GM23338 (cell line): ENCODE results near the gene NDE1. TPM values are rescaled to one million over a fixed set of nuclear protein-coding genes. Genes with fewer than 3 reads are reported as not detected.

Experiments used
- ATAC-seq: fragments of 200-7000 bp; cut with Tn5 transposase; 3 replicates; pipeline ENCODE4 v1.9.1; 2020
- DNase-seq: peaks from one replicate; pipeline ENCODE4 v3.0.0-alpha.2; 2015; ENCODE audit warnings: low spot score
- H2AFZ ChIP-seq: fragments of 200-600 bp; sonication (generic); 2 replicates; pipeline ENCODE4 v1.8.0; 2016; ENCODE audit warnings: antibody characterized with exemption, mild to moderate bottlenecking, moderate library complexity
- H3F3A ChIP-seq: fragments of 200-600 bp; sonication (generic); replicated peaks from 2 replicates; pipeline ENCODE4 v1.8.0; 2017; ENCODE audit warnings: antibody characterized with exemption, mixed run types, low read depth
- H3K27ac ChIP-seq: fragments of 200-600 bp; sonication (generic); 2 replicates; pipeline ENCODE4 v1.6.1; 2016; ENCODE audit warnings: low read depth
- H3K27me3 ChIP-seq: fragments of 200-600 bp; sonication (generic); 2 replicates; pipeline ENCODE4 v1.8.0; 2016; ENCODE audit warnings: mild to moderate bottlenecking, mixed run types, moderate library complexity; ENCODE audit not compliant: insufficient read depth
- H3K36me3 ChIP-seq: fragments of 200-600 bp; sonication (generic); 2 replicates; pipeline ENCODE4 v1.8.0; 2016; ENCODE audit warnings: mild to moderate bottlenecking; ENCODE audit not compliant: insufficient read depth
- H3K4me1 ChIP-seq: fragments of 200-600 bp; sonication (generic); 2 replicates; pipeline ENCODE4 v1.8.0; 2016; ENCODE audit warnings: mild to moderate bottlenecking, moderate library complexity; ENCODE audit not compliant: insufficient read depth
- H3K4me2 ChIP-seq: fragments of 200-600 bp; sonication (generic); 2 replicates; pipeline ENCODE4 v1.7.1; 2017; ENCODE audit warnings: mixed run types
- H3K4me3 ChIP-seq: fragments of 200-600 bp; sonication (generic); 2 replicates; pipeline ENCODE4 v1.6.1; 2016; ENCODE audit warnings: mixed run types
- H3K79me2 ChIP-seq: fragments of 200-600 bp; sonication (generic); replicated peaks from 2 replicates; pipeline ENCODE4 v1.8.0; 2017; ENCODE audit warnings: mild to moderate bottlenecking; ENCODE audit not compliant: insufficient read depth
- H3K9me2 ChIP-seq: fragments of 200-600 bp; sonication (generic); 2 replicates; pipeline ENCODE4 v1.8.0; 2017; ENCODE audit not compliant: insufficient read depth
- H4K20me1 ChIP-seq: fragments of 200-600 bp; sonication (generic); replicated peaks from 2 replicates; pipeline ENCODE4 v1.8.0; 2017; ENCODE audit warnings: mild to moderate bottlenecking; ENCODE audit not compliant: insufficient read depth
- H3K27ac Mint-ChIP-seq: 2 replicates; pipeline ENCODE4 v1.8.0; 2020; ENCODE audit warnings: inconsistent platforms, mild to moderate bottlenecking, moderate library complexity, mixed read lengths
- H3K27me3 Mint-ChIP-seq: 3 replicates; pipeline ENCODE4 v1.8.0; 2022; ENCODE audit warnings: low read depth, mild to moderate bottlenecking, moderate library complexity, mixed read lengths, inconsistent platforms; ENCODE audit not compliant: insufficient read depth, poor library complexity
- H3K36me3 Mint-ChIP-seq: 3 replicates; pipeline ENCODE4 v1.8.0; 2021; ENCODE audit warnings: low read depth, mild to moderate bottlenecking, inconsistent platforms, moderate library complexity, mixed read lengths
- H3K4me1 Mint-ChIP-seq: 3 replicates; pipeline ENCODE4 v1.8.0; 2020; ENCODE audit warnings: mild to moderate bottlenecking, inconsistent platforms, mixed read lengths
- H3K4me3 Mint-ChIP-seq: 3 replicates; pipeline ENCODE4 v1.8.0; 2021; ENCODE audit warnings: moderate library complexity, mild to moderate bottlenecking, inconsistent platforms, mixed read lengths
- H3K9me3 Mint-ChIP-seq: 3 replicates; pipeline ENCODE4 v1.8.0; 2020; ENCODE audit warnings: moderate library complexity, mild to moderate bottlenecking, inconsistent platforms, mixed read lengths
- CREB1 ChIP-seq: fragments of 250-450 bp; sonication (Bioruptor Pico); IDR thresholded peaks from 2 replicates; pipeline ENCODE4 v1.5.0; 2020; ENCODE audit warnings: low read depth, mild to moderate bottlenecking, moderate library complexity
- CTCF ChIP-seq, 2 experiments: fragments of 200-600 bp in 1 of 2; sonication (generic) in 1 of 2; conservative IDR thresholded peaks; 2 replicates each; pipeline versions ENCODE4 v1.5.1 to v1.6.1; 2016 to 2017; ENCODE audit warnings: antibody characterized with exemption in 2 of 2, low read depth in 2 of 2, mild to moderate bottlenecking in 2 of 2, moderate library complexity in 1 of 2
- ETS1 ChIP-seq: IDR thresholded peaks from 2 replicates; pipeline ENCODE4 v1.6.1; 2016; ENCODE audit warnings: antibody characterized with exemption
- EZH2 ChIP-seq: fragments of 200-600 bp; sonication (generic); IDR thresholded peaks from one replicate; pipeline ENCODE4 v1.8.0; 2017; ENCODE audit warnings: antibody characterized with exemption, mild to moderate bottlenecking, low read depth; ENCODE audit not compliant: unreplicated experiment
- EZH2phosphoT487 ChIP-seq: fragments of 200-600 bp; sonication (generic); IDR thresholded peaks from one replicate; pipeline ENCODE4 v1.8.1; 2018; ENCODE audit warnings: antibody characterized with exemption; ENCODE audit not compliant: unreplicated experiment
- JUNB ChIP-seq: IDR thresholded peaks from one replicate; pipeline ENCODE4 v1.6.1; 2016; ENCODE audit warnings: antibody characterized with exemption; ENCODE audit not compliant: unreplicated experiment
- NANOG ChIP-seq: IDR thresholded peaks from 2 replicates; pipeline ENCODE4 v1.6.1; 2016; ENCODE audit warnings: antibody characterized with exemption, borderline replicate concordance
- POLR2AphosphoS5 ChIP-seq: IDR thresholded peaks from 2 replicates; pipeline ENCODE4 v1.6.1; 2016; ENCODE audit warnings: antibody characterized with exemption, low read depth
- REST ChIP-seq: IDR thresholded peaks from one replicate; pipeline ENCODE4 v1.6.1; 2018; ENCODE audit warnings: antibody characterized with exemption; ENCODE audit not compliant: unreplicated experiment
- STAT1 ChIP-seq: IDR thresholded peaks from one replicate; pipeline ENCODE4 v1.6.1; 2016; ENCODE audit warnings: antibody characterized with exemption; ENCODE audit not compliant: unreplicated experiment
- ZNF114 ChIP-seq: fragments of 250-450 bp; sonication (Bioruptor Pico); IDR thresholded peaks from 2 replicates; pipeline ENCODE4 v1.5.0; 2020; ENCODE audit warnings: mild to moderate bottlenecking, moderate library complexity
- ZNF331 ChIP-seq: fragments of 250-450 bp; sonication (Bioruptor Pico); IDR thresholded peaks from 2 replicates; pipeline ENCODE4 v1.5.0; 2020; ENCODE audit warnings: low read depth, mild to moderate bottlenecking, moderate library complexity
- polyA plus RNA-seq: library from polyadenylated mRNA; unstranded; fragments of >200 nt; fragmentation: Nextera tagmentation; extraction: Ambion mirVana; gene quantifications from 2 replicates; pipeline ENCODE4 v1.2.1, GENCODE V29; 2016
- total RNA-seq: library from RNA; depleted of rRNA; stranded (reverse); fragments of >200 nt; shearing (Covaris generic); gene quantifications from 2 replicates; pipeline ENCODE4 v1.2.3, GENCODE V29; 2014
- TF ChIP-seq, protein P1 (sequence below): fragments of 250-450 bp; sonication (Bioruptor Pico); IDR thresholded peaks from 2 replicates; pipeline ENCODE4 v1.5.0; 2020; ENCODE audit warnings: mild to moderate bottlenecking, moderate library complexity

Gene NDE1
- total and polyA plus RNA-seq, 2 experiments from 2014 or later: 13.0 to 22.9 TPM

DNA sequence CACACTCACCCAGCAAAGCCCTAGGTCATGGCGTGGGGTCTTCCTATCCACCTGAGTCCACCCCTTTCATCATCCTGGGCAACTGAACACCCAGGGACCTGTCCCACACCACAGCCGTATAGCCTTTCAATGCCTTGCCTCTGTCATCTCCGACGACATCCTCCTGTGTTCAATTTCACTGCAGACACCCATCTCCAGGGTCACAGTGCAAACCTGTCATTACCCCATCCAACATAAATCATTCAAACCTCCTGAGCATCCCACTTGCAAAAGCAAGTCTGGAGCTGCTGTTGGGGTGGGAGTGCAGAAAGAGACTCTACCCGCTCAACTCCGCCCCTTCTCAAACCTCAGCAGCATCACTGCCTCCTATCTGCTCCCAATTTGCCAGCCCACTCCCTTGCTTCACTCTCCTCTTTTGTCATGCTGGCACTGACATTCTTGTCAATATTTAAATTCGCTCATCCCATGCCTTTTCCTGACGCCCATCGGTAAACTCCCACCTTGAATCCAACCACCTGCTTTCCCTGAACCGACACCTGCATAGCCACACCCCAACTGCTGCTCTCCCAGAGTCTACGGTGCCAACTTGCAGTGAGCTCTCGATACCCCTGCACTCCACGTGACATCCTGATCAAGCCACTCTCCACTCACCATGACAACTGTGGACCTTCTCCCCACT is 44.1 kb upstream of the NDE1 start:
- Mint-ChIP-seq H3K27me3 (peaks cover 10% of the 10 kb centered on the region), H3K27ac (peak overlapping the region; percentile 28; the same call in 1 of the 2 replicates), H3K36me3 (peaks cover 44% of the 10 kb centered on the region), H3K4me3 (no peak overlapping the region), H3K9me3 (no peaks in the 10 kb centered on the region), H3K4me1 (peaks cover 13% of the 10 kb centered on the region)
- Histone ChIP-seq H3K36me3 (peaks cover 24% of the 10 kb centered on the region), H3F3A (no peaks in the 10 kb centered on the region), H3K4me3 (no peak overlapping the region), H3K4me2 (no peak overlapping the region), H2AFZ (no peak overlapping the region), H3K9me2 (no peaks in the 10 kb centered on the region), H4K20me1 (peaks cover 14% of the 10 kb centered on the region), H3K27ac (no peak overlapping the region), H3K27me3 (no peaks in the 10 kb centered on the region), H3K79me2 (no peaks in the 10 kb centered on the region), H3K4me1 (no peaks in the 10 kb centered on the region)
- ATAC-seq: no peak
- peak; percentile 36 for DNase-seq
- TF ChIP-seq EZH2phosphoT487: no peak
- TF ChIP-seq POLR2AphosphoS5: no peak
- TF ChIP-seq CREB1 (CRISPR knock-in tag): no peak
- TF ChIP-seq, protein P1, sequence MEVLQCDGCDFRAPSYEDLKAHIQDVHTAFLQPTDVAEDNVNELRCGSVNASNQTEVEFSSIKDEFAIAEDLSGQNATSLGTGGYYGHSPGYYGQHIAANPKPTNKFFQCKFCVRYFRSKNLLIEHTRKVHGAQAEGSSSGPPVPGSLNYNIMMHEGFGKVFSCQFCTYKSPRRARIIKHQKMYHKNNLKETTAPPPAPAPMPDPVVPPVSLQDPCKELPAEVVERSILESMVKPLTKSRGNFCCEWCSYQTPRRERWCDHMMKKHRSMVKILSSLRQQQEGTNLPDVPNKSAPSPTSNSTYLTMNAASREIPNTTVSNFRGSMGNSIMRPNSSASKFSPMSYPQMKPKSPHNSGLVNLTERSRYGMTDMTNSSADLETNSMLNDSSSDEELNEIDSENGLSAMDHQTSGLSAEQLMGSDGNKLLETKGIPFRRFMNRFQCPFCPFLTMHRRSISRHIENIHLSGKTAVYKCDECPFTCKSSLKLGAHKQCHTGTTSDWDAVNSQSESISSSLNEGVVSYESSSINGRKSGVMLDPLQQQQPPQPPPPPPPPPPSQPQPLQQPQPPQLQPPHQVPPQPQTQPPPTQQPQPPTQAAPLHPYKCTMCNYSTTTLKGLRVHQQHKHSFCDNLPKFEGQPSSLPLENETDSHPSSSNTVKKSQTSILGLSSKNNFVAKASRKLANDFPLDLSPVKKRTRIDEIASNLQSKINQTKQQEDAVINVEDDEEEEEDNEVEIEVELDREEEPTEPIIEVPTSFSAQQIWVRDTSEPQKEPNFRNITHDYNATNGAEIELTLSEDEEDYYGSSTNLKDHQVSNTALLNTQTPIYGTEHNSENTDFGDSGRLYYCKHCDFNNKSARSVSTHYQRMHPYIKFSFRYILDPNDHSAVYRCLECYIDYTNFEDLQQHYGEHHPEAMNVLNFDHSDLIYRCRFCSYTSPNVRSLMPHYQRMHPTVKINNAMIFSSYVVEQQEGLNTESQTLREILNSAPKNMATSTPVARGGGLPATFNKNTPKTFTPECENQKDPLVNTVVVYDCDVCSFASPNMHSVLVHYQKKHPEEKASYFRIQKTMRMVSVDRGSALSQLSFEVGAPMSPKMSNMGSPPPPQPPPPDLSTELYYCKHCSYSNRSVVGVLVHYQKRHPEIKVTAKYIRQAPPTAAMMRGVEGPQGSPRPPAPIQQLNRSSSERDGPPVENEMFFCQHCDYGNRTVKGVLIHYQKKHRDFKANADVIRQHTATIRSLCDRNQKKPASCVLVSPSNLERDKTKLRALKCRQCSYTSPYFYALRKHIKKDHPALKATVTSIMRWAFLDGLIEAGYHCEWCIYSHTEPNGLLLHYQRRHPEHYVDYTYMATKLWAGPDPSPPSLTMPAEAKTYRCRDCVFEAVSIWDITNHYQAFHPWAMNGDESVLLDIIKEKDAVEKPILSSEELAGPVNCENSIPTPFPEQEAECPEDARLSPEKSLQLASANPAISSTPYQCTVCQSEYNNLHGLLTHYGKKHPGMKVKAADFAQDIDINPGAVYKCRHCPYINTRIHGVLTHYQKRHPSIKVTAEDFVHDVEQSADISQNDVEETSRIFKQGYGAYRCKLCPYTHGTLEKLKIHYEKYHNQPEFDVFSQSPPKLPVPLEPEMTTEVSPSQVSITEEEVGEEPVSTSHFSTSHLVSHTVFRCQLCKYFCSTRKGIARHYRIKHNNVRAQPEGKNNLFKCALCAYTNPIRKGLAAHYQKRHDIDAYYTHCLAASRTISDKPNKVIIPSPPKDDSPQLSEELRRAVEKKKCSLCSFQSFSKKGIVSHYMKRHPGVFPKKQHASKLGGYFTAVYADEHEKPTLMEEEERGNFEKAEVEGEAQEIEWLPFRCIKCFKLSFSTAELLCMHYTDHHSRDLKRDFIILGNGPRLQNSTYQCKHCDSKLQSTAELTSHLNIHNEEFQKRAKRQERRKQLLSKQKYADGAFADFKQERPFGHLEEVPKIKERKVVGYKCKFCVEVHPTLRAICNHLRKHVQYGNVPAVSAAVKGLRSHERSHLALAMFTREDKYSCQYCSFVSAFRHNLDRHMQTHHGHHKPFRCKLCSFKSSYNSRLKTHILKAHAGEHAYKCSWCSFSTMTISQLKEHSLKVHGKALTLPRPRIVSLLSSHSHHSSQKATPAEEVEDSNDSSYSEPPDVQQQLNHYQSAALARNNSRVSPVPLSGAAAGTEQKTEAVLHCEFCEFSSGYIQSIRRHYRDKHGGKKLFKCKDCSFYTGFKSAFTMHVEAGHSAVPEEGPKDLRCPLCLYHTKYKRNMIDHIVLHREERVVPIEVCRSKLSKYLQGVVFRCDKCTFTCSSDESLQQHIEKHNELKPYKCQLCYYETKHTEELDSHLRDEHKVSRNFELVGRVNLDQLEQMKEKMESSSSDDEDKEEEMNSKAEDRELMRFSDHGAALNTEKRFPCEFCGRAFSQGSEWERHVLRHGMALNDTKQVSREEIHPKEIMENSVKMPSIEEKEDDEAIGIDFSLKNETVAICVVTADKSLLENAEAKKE: no peak
- TF ChIP-seq STAT1: no peak
- TF ChIP-seq NANOG: no peak
- TF ChIP-seq ETS1: no peak
- no peak for TF ChIP-seq REST
- no peak for TF ChIP-seq ZNF114 (CRISPR knock-in tag)
- no peak for TF ChIP-seq EZH2
- no peak for TF ChIP-seq JUNB
- TF ChIP-seq CTCF (conservative IDR thresholded peaks at IDR 0.05; ENCODE audit: low read depth in 2 of 2): no peak
- TF ChIP-seq ZNF331 (CRISPR knock-in tag): no peak
